ENCODE measurements around the gene FLNB.
A peak's percentile ranks its signal among the peaks of the same experiment; 100 is the strongest.

Gene FLNB, protein sequence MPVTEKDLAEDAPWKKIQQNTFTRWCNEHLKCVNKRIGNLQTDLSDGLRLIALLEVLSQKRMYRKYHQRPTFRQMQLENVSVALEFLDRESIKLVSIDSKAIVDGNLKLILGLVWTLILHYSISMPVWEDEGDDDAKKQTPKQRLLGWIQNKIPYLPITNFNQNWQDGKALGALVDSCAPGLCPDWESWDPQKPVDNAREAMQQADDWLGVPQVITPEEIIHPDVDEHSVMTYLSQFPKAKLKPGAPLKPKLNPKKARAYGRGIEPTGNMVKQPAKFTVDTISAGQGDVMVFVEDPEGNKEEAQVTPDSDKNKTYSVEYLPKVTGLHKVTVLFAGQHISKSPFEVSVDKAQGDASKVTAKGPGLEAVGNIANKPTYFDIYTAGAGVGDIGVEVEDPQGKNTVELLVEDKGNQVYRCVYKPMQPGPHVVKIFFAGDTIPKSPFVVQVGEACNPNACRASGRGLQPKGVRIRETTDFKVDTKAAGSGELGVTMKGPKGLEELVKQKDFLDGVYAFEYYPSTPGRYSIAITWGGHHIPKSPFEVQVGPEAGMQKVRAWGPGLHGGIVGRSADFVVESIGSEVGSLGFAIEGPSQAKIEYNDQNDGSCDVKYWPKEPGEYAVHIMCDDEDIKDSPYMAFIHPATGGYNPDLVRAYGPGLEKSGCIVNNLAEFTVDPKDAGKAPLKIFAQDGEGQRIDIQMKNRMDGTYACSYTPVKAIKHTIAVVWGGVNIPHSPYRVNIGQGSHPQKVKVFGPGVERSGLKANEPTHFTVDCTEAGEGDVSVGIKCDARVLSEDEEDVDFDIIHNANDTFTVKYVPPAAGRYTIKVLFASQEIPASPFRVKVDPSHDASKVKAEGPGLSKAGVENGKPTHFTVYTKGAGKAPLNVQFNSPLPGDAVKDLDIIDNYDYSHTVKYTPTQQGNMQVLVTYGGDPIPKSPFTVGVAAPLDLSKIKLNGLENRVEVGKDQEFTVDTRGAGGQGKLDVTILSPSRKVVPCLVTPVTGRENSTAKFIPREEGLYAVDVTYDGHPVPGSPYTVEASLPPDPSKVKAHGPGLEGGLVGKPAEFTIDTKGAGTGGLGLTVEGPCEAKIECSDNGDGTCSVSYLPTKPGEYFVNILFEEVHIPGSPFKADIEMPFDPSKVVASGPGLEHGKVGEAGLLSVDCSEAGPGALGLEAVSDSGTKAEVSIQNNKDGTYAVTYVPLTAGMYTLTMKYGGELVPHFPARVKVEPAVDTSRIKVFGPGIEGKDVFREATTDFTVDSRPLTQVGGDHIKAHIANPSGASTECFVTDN (N-terminal part only)
- 84.8 to 97.9 (median 94.9) reads per million in 3 experiments for total RNA-seq

DNA sequence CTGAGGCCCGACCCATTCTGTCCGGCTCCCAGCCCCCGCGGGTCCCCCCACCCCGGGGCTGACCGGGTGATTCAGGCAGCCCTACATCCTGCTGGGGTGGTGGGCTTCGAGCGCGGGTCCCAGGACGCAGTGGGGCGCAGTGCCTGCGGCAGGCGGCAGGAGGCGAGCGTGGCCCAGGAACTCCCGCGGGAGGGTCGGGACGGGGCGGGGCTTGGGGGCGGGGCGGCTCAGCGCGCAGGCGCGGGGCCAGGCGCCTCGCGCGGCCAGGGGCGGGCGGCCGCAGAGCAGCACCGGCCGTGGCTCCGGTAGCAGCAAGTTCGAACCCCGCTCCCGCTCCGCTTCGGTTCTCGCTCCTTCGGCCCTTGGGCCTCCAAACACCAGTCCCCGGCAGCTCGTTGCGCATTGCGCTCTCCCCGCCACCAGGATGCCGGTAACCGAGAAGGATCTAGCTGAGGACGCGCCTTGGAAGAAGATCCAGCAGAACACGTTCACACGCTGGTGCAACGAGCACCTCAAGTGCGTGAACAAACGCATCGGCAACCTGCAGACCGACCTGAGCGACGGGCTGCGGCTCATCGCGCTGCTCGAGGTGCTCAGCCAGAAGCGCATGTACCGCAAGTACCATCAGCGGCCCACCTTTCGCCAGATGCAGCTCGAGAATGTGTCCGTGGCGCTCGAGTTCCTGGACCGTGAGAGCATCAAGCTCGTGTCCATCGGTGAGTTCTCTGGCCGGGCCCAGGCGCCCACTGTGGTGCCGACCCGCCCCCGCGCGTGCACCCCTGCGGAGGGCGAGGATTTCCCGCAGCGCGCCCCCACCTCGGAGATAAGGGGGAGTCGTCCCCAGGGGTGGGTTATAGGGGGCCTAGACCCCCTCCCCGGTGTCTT lies at the start of gene FLNB:
FLNB (plus strand) TSS at position 282 of the 885 bp plus-strand sequence; CDS start at position 425, 143 bp downstream.
- peak; percentile 63 for DNase-seq

DNA sequence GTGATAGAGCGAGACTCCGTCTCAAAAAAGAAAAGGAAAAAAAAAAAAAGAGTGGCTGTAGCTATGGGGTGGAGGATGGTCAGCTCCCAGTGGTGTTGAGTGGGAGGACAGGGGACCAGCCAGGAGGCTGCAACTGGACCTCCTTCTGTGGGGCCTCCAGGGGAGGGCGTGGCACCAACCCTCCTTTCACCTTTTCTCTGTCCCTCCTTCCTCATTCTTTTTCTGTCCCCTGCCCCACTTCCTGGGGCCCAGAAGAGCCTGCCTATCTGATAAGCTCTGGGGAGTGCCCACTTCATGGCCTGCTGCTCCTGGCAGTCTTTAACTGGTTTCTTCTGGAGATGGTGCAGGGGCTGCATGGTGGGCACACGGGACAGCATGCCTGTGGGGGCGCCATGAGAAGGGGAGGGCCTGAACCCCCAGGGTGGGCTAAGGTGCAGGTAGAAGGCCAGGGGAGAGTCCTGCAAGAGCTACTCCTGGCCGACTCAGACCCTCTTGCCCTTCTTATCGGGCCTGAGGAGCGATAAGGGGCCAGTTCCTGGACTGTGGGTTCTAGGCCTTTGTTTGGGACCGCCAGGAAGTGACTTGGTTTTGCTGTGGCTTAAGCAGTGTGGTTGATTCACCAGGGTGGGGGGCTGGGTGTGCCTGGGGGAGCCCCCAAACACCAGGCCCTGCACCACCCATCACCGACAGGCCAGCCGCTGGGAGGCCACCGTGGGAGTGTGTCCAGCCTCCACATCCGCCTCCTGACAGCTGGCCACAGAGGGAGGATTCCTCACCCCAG lies 49.4 kb upstream of the FLNB start:
- DNase-seq, result no peak

DNA sequence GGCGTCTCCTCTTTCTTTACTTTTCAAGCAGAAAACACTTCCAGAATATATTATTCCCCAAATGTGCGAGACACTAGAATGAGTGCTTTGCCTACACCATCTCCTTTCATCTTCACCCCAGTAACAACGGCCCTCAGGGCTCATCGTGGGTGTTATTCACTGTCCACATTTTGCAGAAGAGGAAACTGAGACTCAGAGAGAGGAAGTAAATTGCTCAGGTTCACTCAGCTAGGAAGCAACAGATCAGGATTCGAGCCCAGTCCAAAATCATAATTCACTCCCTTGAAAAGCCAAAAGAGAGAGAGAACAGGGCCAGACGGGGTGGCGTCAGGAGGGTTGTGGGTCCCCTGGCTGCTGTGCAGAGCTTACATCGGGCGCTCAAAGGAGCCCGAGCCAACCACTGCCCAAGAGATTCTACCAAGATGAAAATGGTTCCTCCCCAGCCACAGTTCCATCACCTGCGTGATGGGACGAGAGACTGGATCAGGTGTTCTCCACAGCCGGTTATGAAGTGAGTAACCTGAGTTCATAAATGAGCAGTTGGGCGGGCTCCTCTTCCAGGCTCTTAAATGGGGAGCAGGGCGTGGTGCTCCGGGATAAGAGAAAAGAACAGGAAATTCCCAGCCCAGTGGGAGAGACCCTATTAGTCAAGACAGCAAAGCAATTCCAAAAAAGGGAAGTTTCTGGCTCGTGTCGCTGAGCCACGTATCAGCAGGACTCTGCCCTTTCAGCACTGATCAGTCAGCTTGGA lies 48.6 kb upstream of the FLNB start:
- DNase-seq, result no peak

DNA sequence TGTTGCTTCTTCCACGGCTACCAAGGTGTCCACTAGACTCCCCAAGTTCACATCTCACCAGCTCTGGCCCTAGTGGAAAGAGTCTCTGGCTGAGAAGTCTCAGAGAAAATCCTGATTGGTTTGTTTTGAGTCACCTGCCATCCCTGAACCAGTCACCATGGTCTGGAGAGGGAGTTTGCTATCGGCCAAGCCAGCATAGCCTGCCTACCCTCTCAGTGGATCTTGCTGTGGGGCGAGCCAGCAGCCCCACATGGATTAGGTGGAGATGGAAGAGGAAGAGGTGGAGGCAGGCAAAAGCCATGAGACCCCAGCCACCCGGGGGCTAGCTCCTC lies 48.1 kb upstream of the FLNB start:
- no peak for DNase-seq

DNA sequence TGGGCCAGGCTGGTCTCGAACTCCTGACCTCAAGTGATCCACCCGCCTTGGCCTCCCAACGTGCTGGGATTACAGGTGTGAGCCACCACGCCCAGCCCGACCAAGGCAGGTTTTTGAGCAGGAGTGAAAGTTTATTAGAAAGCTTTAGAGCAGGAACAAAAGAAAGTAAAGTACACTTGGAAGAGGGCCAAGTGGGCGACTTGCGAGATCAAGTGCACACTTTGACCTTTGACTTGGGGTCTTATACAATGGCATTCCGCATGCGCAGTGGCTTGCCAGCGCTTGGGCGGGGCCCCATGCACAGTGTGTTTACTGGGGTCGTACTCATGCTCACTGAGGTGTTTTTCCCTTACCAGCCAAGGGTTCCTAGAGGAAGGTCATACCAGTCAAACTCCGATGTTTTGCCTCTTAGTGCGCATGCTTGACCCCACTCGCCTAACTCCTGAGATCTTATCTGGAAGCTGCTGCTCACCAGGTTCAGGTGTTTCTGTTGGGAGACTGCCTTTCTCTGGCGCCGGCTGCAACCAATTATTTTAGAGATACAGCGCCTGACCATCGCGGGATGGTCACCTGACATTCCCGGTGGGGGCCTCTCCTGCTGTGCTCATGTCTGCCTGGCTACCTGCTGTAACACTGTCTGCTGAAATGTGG lies 46.9 kb upstream of the FLNB start:
- DNase-seq, result no peak

DNA sequence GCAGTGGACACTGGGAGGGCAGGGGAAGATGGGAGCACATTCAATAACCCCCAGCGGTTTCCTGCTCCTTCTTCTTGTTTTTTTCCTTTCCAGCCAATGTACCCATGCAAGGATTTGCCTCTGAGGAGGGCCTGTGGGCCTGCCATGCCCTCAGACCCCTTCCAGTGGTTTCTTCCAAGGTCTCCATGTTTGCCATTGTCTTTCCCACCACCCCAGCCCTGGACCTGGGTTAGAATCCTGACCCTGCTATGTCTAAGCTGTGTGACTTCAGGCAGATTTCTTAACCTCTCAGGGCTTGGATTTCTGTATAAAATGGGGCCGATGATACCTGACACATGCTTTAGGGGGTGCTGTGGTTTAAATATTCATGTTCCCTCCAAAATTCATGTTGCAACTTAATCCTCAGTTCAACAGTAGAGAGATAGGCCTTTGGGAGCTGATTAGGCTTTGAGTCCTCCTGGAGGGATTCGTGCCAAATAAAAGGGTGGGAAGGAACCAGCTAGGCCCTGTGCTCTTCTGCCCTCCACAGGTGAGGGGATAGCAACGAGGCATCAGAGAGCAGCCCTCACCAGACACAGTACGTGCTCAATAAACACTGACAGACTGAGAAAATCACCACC lies 46.3 kb upstream of the FLNB start:
- DNase-seq, result no peak

DNA sequence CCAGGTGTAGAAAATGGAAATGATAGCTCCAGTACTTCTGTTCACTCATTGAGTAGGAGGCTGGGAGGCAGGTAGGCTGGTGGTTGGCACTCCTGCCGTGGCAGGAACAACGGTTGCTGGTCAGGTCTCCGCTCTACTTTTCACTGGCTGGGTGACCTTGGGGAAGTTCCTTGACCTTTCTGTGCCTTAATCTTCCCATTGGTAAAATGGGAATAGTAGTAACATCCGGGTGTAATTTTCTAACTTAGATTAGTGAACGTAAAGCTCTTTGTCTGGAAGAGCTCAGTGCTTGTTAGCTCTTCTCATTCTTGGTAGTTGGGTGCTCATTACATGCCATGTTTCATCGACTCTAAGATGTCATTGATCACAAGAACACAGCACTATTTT lies 45.8 kb upstream of the FLNB start:
- DNase-seq, result no peak

DNA sequence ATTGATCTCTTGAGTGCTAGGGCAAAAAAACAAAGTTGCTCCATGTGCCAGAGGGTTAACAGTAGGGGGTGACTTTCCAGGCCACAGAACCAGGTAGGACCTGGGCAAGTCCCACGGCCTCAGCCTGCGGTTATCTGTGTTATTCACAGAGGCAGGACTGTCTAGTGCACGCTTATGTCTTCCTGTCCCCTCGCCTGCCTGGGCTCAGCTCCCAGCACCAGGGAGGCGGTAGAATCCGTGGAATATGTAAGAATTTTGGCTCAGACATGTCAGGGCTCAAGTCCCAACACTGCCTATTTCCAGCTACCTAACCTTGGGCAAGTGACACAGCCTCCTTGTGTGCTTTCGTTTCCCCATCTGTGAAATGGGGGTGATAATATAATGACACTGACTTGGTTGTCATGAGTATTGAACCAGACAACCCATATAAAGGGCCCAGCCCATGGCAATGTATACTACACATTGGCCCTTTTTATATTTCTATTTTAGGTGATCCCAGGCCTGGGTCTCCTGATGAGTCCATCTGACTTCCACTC lies 44.3 kb upstream of the FLNB start:
- no peak for DNase-seq

DNA sequence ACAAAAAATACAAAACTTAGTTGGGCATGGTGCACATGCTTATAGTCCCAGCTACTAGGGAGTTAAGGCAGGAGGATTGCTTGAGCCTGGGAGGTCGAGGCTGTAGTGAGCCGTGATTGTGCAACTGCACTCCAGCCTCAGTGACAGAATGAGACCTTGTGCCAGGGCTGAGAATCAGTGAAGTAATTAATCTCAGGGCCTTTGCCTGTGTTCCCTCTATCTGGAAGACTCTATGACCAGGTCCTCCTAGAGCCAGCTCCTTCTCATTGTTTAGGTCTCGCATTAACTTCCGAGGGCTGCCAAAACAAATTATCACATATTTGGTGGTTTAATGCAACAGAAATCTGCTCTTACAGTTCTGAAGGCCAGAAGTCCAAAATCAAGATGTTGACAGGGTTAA lies 41.4 kb upstream of the FLNB start:
- no peak for DNase-seq

DNA sequence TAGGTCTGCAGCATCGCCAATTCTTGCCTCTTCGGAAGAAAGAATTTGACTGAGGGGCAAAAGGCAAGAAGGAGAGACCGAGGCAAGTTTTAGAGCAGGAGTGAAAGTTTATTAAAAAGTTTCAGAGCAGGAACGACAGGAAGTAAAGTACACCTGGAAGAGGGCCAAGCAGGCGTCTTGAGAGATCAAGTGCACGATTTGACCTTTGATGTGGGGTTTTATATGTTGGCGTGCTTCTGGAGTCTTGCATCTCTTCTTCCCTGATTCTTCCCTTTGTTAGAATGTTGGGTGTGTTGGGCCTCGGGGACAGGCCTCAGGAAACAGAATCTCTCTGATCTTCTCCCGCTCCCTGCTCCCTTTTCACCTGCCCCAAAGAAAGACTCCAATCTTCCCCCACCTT lies 40.6 kb upstream of the FLNB start:
- DNase-seq, result no peak

DNA sequence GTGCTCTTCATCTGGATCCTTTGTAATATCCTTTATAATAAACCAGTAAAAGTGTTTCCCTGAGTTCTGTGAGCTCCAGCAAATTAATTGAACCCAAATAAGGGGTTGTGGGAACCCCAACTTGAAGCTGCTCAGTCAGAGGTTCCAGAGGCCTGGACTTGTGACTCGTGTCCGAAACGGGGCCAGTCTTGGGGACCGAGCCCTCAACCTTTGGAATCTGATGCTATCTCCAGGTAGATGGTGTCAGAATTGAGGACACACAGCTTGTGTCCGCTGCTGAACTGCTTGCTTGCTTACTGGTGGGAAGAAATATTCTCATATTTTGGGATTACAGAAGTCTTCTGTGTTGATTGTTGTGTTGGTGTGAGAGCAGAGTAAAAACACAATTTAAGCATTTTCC lies 39.7 kb upstream of the FLNB start:
- no peak for DNase-seq

DNA sequence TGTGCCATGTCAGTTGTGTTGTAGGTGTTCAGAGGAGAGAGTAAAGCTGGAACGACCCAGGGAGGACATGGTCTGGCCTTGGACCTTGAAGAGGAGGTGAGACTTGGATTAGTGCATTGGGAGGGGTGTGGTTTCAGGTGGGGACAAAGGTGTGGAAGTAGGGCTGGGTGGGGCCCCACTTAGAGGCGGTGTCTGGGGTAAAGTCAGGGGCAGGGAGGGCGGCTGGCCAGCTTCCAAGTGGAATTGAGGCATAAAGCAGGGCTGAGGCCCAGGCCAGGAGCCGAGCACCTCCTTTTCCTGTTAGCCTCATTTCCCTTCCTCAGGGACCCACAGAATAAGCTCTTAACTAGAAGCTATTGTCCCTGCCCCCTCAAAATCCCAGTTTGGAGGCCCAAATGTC lies 36.2 kb upstream of the FLNB start:
- no peak for DNase-seq

DNA sequence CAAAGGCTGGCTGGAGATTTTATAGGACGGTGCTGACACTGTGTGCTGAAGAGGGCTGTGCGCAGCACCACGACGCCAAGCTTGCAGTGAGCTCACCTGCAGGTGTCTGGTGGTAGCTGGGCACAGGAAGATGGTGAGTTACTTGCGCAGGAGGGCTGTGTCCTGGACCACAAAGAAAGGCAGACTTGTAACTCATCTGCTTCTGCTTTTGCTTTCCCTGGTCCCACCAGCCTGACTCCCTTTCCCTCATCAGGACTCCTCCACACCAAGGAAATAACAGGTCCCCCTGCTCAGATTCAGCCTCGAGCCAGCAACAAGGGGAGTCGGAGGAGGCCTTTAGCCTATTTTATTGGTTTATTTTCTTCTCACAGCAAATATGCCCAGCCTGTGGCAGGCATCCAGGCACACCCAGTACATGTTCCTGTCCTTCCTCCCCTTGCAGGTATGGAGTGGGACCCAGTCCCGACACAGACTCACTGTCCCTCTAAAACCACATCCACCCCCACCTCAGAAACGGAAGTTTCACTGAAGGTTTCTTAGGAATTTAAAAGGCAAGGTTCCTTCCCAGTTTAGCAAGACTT lies 35.6 kb upstream of the FLNB start:
- no peak for DNase-seq

DNA sequence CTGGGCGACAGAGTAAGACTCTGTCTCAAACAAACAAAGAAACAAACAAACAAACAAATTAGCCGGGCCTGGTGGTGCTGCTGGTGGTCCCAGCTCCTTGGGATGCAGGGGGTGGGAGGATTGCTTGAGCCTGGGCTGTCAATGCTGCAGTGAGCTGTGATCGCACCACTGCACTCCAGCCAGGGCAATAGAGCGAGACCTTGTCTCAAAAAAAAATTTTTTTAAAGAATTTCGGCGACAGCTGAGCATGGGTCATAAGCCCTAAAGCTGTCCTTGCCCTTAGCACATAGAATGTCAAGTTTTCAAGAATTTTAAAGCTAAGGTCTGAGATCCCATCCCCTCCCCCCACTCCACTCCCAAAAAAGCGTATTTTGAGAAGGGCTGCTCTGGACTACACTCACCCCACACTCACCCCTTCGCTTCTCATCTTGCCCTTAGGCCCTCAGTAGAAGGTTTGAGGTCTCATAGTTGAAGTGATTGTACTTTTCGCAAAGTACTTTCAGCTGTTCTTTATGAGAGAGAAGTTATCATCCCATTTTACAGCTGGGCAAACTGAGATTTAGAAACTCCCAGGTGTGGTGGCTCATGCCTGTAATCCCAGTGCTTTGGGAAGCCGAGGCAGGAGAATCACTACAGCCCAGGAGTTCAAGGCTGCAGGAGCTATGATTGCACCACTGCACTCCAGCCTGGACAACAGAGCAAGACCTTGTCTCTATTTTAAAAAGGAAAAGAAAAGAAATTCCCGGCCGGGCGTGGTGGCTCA lies 34.3 kb upstream of the FLNB start:
- no peak for DNase-seq

DNA sequence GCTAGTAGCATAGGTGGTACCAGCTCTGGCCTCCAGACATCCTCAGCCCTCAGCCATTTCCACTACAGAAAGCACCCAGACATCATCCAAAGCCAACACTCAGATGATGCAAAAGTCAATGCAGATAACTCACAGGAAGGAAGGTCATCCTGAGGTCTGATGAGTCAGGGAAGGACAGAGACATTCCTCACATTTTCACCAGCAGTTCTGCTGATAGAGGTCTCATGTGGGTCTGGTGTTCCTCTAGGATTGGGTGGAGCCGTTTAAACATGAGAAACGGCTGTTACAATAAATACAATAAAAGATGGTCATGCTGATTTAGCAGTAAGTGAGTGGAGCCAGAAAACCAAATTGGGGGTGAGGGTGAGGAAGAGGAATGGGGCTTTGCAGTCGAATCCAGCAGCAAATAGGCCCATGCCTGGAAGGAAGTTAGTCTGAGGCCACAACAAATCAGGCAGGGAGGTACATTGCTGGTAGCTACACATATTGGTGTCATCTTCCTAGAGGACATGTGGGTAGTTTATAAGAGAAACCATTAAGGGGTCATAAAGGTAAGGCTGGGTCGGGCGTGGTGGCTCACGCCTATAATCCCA lies 33.3 kb upstream of the FLNB start:
- no peak for DNase-seq

DNA sequence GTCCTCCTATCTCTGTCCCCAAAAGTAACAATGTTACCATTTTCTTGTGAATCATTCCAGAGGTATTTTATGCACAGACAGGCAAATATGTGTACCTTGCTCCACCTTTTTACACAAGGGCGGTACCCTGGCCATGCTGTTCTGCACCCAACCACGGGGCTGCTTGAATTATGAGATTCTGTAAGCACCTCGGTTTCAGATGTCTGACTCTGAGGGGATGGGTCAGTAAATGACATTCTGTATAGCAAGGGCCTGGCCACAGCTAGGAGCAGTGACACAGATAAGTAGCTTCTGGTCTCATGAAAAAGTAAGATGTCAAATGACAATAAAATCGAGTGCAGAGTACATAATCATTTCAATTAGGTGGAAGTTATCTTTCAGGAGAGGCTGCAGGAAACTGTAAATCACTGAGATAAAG lies 30.4 kb upstream of the FLNB start:
- no peak for DNase-seq

DNA sequence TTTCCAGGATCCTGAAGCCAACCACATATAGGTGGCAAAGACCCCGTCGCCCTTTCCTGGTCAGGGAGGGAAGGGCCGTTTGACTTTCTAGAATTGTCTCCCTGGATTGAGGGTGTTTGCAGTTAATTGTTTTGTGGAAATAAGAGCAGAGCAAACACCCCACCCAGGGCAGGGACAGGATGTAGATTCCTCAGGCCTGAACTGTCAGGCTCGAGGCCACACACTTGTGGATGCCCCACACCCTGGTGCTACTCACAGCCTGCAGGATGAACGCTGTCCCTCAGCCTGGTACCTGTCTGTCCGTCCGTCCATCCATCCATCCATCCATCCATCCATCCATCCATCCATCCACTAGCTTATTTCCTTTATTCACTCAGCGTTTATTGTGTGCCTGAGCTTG lies 29.9 kb upstream of the FLNB start:
- DNase-seq, result no peak

DNA sequence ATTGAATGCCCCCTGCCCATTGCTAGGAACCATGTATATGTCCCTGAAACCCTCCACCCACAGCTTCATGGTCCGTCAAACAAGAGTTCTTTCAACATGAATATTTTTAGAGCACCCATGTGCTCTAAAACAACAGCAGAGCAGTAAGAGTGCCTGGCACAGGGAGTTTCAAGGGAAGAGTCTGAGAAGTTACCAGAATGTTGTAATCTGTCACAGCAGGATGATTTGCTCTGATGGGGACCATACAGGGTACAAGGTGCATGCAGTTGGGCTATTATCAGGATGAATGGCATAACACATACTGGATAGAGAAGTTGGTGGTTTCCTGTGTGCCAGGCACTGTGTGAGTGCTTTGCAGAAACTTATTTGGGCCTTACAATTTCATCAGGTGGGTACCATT lies 27.8 kb upstream of the FLNB start:
- DNase-seq, result no peak
